K562 (cell line): ENCODE results near the gene PRKCE. TPM values are rescaled to one million over a fixed set of nuclear protein-coding genes. Genes with fewer than 3 reads are reported as not detected.

ENCODE experiments used
- ATAC-seq: fragments of 200-7000 bp; cut with Tn5 transposase; 3 replicates; pipeline ENCODE4 v1.9.1; 2020; ENCODE audit warnings: moderate library complexity
- BruUV-seq: library from RNA; stranded (reverse); fragments of 400-500 nt; replicated peaks from 2 replicates; lab custom pipeline; 2021; lab: Mats Ljungman, UMichigan
- CTCF ChIA-PET: fragments of 300-600 bp; formaldehyde crosslinking; extraction: SDS; loops from one replicate; lab custom pipeline; 2021; ENCODE audit warnings: low intra/inter-chr PET ratio; lab: Yijun Ruan, JAX
- POLR2A ChIA-PET: fragments of 300-600, 350-650 bp; sonication (Branson Sonifier 250); formaldehyde crosslinking; extraction: SDS; loops from one replicate; lab custom pipeline; 2021; ENCODE audit warnings: antibody characterized with exemption, inconsistent platforms; lab: Yijun Ruan, JAX
- DNase-seq, 4 experiments: peaks; one replicate each; pipeline versions ENCODE4 v3.0.0 to v3.0.0-alpha.2; 2011 to 2018; ENCODE audit warnings: low spot score in 3 of 4, mixed read lengths in 3 of 4; ENCODE audit errors: extremely low read depth in 1 of 4
- FAIRE-seq: peaks from 2 replicates; lab custom pipeline; 2011; peaks lifted over from hg19 to GRCh38; lab: Jason Lieb, UNC
- H2AFZ ChIP-seq: 2 replicates; pipeline ENCODE4 v1.6.0; 2011; ENCODE audit warnings: low read depth, low read length, control low read depth, inconsistent platforms
- H3K27ac ChIP-seq: fragments of 200-600 bp; 3 replicates; pipeline ENCODE4 v1.8.0; 2011; ENCODE audit warnings: low read depth, mild to moderate bottlenecking, control low read depth, inconsistent platforms, low read length, moderate library complexity, mixed read lengths; ENCODE audit errors: extremely low read depth
- H3K27me3 ChIP-seq, 2 experiments: fragments of 300-600 bp in 1 of 2; 2 replicates in 1 of 2; 3 replicates in 1 of 2; pipeline versions ENCODE4 v1.6.0 to v1.8.0; 2011; ENCODE audit warnings: inconsistent platforms in 2 of 2, low read length in 2 of 2, mild to moderate bottlenecking in 1 of 2, mixed read lengths in 1 of 2, moderate library complexity in 1 of 2; ENCODE audit not compliant: control insufficient read depth in 2 of 2, insufficient read depth in 2 of 2
- H3K36me3 ChIP-seq: fragments of 300-600 bp; 3 replicates; pipeline ENCODE4 v1.8.0; 2011; ENCODE audit warnings: mild to moderate bottlenecking, low read length, inconsistent platforms; ENCODE audit not compliant: control insufficient read depth, insufficient read depth
- H3K4me1 ChIP-seq, 2 experiments: fragments of 200-600 bp in 1 of 2; replicated peaks in 1 of 2; 2 replicates in 1 of 2; 3 replicates in 1 of 2; pipeline versions ENCODE4 v1.5.1 to v1.8.0; 2011; ENCODE audit warnings: inconsistent platforms in 2 of 2, low read length in 2 of 2, mild to moderate bottlenecking in 1 of 2, mixed read lengths in 1 of 2, moderate library complexity in 1 of 2; ENCODE audit not compliant: control insufficient read depth in 2 of 2, insufficient read depth in 2 of 2
- H3K4me2 ChIP-seq: 2 replicates; pipeline ENCODE4 v1.6.1; 2011; ENCODE audit warnings: low read length, control low read depth, inconsistent platforms, mixed read lengths; ENCODE audit not compliant: insufficient read depth
- H3K4me3 ChIP-seq: fragments of 200-600 bp; sonication (generic), shearing (Covaris generic); 2 replicates; pipeline ENCODE4 v1.5.1; 2016; ENCODE audit warnings: control low read depth, inconsistent platforms
- H3K79me2 ChIP-seq: fragments of 200-600 bp; 3 replicates; pipeline ENCODE4 v1.8.0; 2011; ENCODE audit warnings: low read length, inconsistent platforms; ENCODE audit not compliant: control insufficient read depth, insufficient read depth
- H3K9ac ChIP-seq, 2 experiments: 2 replicates each; pipeline versions ENCODE4 v1.6.0 to v1.6.1; 2011; ENCODE audit warnings: low read depth in 2 of 2, low read length in 2 of 2, control low read depth in 1 of 2, inconsistent platforms in 1 of 2, mild to moderate bottlenecking in 1 of 2, mixed read lengths in 1 of 2; ENCODE audit not compliant: insufficient read depth in 1 of 2
- H3K9me1 ChIP-seq: one replicate; pipeline ENCODE4 v1.6.0; 2011; ENCODE audit warnings: inconsistent platforms, mild to moderate bottlenecking, low read length, moderate library complexity; ENCODE audit not compliant: control insufficient read depth, insufficient read depth
- H3K9me3 ChIP-seq: replicated peaks from 2 replicates; pipeline ENCODE4 v1.5.1; 2011; ENCODE audit warnings: low read depth, low read length, inconsistent platforms; ENCODE audit not compliant: control insufficient read depth, insufficient read depth
- H4K20me1 ChIP-seq: replicated peaks from 2 replicates; pipeline ENCODE4 v1.6.1; 2011; ENCODE audit warnings: low read length, inconsistent platforms, mixed read lengths; ENCODE audit not compliant: control insufficient read depth, insufficient read depth
- CCNT2 ChIP-seq: IDR thresholded peaks from 2 replicates; pipeline ENCODE4 v1.6.1; 2011; ENCODE audit warnings: borderline replicate concordance, low read depth, mild to moderate bottlenecking, moderate library complexity, mixed read lengths, low read length; ENCODE audit not compliant: insufficient read length; ENCODE audit errors: extremely low read depth
- FIP1L1 ChIP-seq: fragments of 200-400 bp; formaldehyde crosslinking; IDR thresholded peaks from 2 replicates; pipeline ENCODE4 v1.6.1; 2018; ENCODE audit warnings: mild to moderate bottlenecking, low read depth, low read length; ENCODE audit not compliant: poor library complexity, severe bottlenecking
- KLF10 ChIP-seq: fragments of 250-450 bp; sonication (Bioruptor Pico); IDR thresholded peaks from 2 replicates; pipeline ENCODE4 v1.6.1; 2021; ENCODE audit warnings: matching md5 sums
- KLF13 ChIP-seq: fragments of 450-650 bp; IDR thresholded peaks from 2 replicates; pipeline ENCODE4 v1.6.1; 2016; ENCODE audit warnings: missing genetic modification characterization, low read depth, mild to moderate bottlenecking, missing compliant biosample characterization, moderate library complexity, borderline replicate concordance
- NFE2L1 ChIP-seq: fragments of 450-650 bp; IDR thresholded peaks from 2 replicates; pipeline ENCODE4 v1.6.1; 2016; ENCODE audit warnings: missing genetic modification characterization, low read depth, mild to moderate bottlenecking, missing compliant biosample characterization, moderate library complexity, borderline replicate concordance
- PRMT5 ChIP-seq: sonication (generic); formaldehyde crosslinking; IDR thresholded peaks from 2 replicates; pipeline ENCODE4 v1.5.0; 2020; ENCODE audit warnings: missing genetic modification reagents
- in situ Hi-C: fragments of 300-500 bp; cut with MboI; formaldehyde crosslinking; loops from 4 replicates; pipeline ENCODE4 v1.15.0; 2018; ENCODE audit warnings: inconsistent platforms, mixed read lengths
- intact Hi-C: fragments of 100-400 bp; cut with micrococcal nuclease; formaldehyde crosslinking; loops from 2 replicates; pipeline ENCODE4 v1.14.2; 2022
- polyA plus RNA-seq, 8 experiments: library from polyadenylated mRNA; depleted of rRNA in 4 of 8; stranded (reverse) in 5 of 8; unstranded in 3 of 8; fragments of >200 nt; fragmentation: Nextera tagmentation in 2 of 8; fragmentation: Illumina TruSeq in 1 of 8; extraction: Ambion mirVana in 2 of 8; extraction: Trizol in 1 of 8; gene quantifications; 2 replicates each; pipeline versions ENCODE4 v1.2.1 to v1.2.3, GENCODE V29; 2011 to 2014; ENCODE audit warnings: inconsistent platforms in 1 of 8, missing spikeins in 1 of 8
- total RNA-seq, 7 experiments: library from RNA; depleted of rRNA in 6 of 7; stranded (reverse); fragments of >200 nt in 6 of 7; fragmentation: Illumina TruSeq in 2 of 7; extraction: Trizol in 2 of 7; gene quantifications; 2 replicates each; pipeline versions ENCODE4 v1.2.1 to v1.2.3, GENCODE V29; 2011 to 2021; ENCODE audit warnings: low replicate concordance in 1 of 7
- TF ChIP-seq, protein P1 (sequence below): fragments of 450-650 bp; IDR thresholded peaks from 2 replicates; pipeline ENCODE4 v1.6.1; 2016; ENCODE audit warnings: low read depth
- TF ChIP-seq, protein P2 (sequence below), 2 experiments: fragments of 450-650 bp in 1 of 2; IDR thresholded peaks; 2 replicates each; pipeline ENCODE4 v1.6.1; 2011 to 2017; ENCODE audit warnings: low read depth in 2 of 2, antibody characterized with exemption in 1 of 2, borderline replicate concordance in 1 of 2, low read length in 1 of 2, mild to moderate bottlenecking in 1 of 2, mixed read lengths in 1 of 2; ENCODE audit not compliant: control insufficient read depth in 1 of 2
- TF ChIP-seq, protein P3 (sequence below): fragments of 450-650 bp; formaldehyde crosslinking; IDR thresholded peaks from 2 replicates; pipeline ENCODE4 v1.4.0; 2022; ENCODE audit warnings: missing genetic modification characterization

The PRKCE gene
- total and polyA plus RNA-seq, 9 of the 15 experiments (the other 6 are each of a cell fraction or from before 2014, with no cell fraction given), result 0.06 to 1.0 (median 0.22) TPM; not detected in 1

DNA sequence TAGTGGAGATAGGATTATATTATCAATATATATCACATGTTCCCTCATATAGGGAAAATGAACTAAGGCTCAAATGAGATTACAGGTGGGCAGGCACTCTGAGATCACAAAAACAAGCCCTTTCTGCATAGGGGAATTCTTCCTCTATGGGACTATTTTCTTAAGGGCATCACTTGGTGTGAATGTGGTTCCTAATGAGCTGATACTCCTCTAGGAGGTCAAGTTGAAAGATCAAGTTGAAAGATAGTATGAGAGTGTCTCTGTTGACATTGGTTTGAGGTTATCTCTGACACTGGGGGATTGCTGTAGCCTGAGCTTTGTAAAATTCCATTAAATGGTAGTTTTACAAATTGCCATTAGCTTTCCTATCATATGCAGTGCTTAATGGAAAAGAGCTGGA lies 270.4 kb downstream of the PRKCE start:
- no peak for ATAC-seq
- ChIA-PET POLR2A (no interaction called here), CTCF (no interaction called here)
- H3K27ac ChIP-seq, result no peak overlapping the region
- H2AFZ ChIP-seq, result no peak overlapping the region
- H3K4me3 ChIP-seq, result no peak overlapping the region
- H3K79me2 ChIP-seq, result no peaks in the 10 kb centered on the region
- H3K4me2 ChIP-seq, result no peak overlapping the region
- peaks cover 0 to 42% of the 10 kb centered on the region in 2 experiments; a peak in 4 of 5 replicates for H3K27me3 ChIP-seq
- H3K9me3 ChIP-seq, result no peaks in the 10 kb centered on the region
- no peaks in the 10 kb centered on the region for H3K36me3 ChIP-seq
- no peak overlapping the region for H3K9ac ChIP-seq
- no peak for DNase-seq
- H3K4me1 ChIP-seq, result no peaks in the 10 kb centered on the region
- intact Hi-C loops, result no loop called here
- no peak for FAIRE-seq
- in situ Hi-C loops, result no loop called here
- no peaks in the 10 kb centered on the region; the same call in 1 of the 2 replicates for H4K20me1 ChIP-seq
- BruUV-seq, result no TSS peak
- no peaks in the 10 kb centered on the region for H3K9me1 ChIP-seq
- TF ChIP-seq, protein P1, sequence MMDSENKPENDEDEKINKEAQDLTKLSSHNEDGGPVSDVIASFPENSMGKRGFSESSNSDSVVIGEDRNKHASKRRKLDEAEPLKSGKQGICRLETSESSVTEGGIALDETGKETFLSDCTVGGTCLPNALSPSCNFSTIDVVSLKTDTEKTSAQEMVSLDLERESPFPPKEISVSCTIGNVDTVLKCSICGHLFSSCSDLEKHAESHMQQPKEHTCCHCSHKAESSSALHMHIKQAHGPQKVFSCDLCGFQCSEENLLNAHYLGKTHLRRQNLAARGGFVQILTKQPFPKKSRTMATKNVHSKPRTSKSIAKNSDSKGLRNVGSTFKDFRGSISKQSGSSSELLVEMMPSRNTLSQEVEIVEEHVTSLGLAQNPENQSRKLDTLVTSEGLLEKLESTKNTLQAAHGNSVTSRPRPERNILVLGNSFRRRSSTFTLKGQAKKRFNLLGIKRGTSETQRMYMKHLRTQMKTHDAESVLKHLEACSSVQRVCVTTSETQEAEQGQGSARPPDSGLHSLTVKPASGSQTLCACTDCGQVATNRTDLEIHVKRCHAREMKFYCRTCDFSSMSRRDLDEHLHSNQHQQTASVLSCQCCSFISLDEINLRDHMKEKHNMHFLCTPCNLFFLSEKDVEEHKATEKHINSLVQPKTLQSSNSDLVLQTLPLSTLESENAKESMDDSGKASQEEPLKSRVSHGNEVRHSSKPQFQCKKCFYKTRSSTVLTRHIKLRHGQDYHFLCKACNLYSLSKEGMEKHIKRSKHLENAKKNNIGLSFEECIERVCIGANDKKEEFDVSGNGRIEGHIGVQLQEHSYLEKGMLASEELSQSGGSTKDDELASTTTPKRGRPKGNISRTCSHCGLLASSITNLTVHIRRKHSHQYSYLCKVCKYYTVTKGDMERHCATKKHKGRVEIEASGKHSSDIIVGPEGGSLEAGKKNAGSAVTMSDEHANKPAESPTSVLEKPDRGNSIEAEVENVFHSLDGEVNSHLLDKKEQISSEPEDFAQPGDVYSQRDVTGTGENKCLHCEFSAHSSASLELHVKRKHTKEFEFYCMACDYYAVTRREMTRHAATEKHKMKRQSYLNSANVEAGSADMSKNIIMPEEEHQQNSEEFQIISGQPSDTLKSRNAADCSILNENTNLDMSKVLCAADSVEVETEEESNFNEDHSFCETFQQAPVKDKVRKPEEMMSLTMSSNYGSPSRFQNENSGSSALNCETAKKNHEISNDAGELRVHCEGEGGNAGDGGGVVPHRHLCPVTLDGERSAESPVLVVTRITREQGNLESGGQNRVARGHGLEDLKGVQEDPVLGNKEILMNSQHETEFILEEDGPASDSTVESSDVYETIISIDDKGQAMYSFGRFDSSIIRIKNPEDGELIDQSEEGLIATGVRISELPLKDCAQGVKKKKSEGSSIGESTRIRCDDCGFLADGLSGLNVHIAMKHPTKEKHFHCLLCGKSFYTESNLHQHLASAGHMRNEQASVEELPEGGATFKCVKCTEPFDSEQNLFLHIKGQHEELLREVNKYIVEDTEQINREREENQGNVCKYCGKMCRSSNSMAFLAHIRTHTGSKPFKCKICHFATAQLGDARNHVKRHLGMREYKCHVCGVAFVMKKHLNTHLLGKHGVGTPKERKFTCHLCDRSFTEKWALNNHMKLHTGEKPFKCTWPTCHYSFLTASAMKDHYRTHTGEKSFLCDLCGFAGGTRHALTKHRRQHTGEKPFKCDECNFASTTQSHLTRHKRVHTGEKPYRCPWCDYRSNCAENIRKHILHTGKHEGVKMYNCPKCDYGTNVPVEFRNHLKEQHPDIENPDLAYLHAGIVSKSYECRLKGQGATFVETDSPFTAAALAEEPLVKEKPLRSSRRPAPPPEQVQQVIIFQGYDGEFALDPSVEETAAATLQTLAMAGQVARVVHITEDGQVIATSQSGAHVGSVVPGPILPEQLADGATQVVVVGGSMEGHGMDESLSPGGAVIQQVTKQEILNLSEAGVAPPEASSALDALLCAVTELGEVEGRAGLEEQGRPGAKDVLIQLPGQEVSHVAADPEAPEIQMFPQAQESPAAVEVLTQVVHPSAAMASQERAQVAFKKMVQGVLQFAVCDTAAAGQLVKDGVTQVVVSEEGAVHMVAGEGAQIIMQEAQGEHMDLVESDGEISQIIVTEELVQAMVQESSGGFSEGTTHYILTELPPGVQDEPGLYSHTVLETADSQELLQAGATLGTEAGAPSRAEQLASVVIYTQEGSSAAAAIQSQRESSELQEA, result no peak
- no peak for TF ChIP-seq PRMT5 (CRISPR knock-in tag)
- TF ChIP-seq, protein P2, sequence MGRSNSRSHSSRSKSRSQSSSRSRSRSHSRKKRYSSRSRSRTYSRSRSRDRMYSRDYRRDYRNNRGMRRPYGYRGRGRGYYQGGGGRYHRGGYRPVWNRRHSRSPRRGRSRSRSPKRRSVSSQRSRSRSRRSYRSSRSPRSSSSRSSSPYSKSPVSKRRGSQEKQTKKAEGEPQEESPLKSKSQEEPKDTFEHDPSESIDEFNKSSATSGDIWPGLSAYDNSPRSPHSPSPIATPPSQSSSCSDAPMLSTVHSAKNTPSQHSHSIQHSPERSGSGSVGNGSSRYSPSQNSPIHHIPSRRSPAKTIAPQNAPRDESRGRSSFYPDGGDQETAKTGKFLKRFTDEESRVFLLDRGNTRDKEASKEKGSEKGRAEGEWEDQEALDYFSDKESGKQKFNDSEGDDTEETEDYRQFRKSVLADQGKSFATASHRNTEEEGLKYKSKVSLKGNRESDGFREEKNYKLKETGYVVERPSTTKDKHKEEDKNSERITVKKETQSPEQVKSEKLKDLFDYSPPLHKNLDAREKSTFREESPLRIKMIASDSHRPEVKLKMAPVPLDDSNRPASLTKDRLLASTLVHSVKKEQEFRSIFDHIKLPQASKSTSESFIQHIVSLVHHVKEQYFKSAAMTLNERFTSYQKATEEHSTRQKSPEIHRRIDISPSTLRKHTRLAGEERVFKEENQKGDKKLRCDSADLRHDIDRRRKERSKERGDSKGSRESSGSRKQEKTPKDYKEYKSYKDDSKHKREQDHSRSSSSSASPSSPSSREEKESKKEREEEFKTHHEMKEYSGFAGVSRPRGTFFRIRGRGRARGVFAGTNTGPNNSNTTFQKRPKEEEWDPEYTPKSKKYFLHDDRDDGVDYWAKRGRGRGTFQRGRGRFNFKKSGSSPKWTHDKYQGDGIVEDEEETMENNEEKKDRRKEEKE (IDR thresholded peaks at IDR 0.05; ENCODE audit: borderline replicate concordance in 1 of 2, control insufficient read depth in 1 of 2, low read depth in 2 of 2, low read length in 1 of 2), result no peak
- TF ChIP-seq KLF13 (tag), result no peak
- no peak for TF ChIP-seq KLF10 (CRISPR knock-in tag)
- TF ChIP-seq, protein P3, sequence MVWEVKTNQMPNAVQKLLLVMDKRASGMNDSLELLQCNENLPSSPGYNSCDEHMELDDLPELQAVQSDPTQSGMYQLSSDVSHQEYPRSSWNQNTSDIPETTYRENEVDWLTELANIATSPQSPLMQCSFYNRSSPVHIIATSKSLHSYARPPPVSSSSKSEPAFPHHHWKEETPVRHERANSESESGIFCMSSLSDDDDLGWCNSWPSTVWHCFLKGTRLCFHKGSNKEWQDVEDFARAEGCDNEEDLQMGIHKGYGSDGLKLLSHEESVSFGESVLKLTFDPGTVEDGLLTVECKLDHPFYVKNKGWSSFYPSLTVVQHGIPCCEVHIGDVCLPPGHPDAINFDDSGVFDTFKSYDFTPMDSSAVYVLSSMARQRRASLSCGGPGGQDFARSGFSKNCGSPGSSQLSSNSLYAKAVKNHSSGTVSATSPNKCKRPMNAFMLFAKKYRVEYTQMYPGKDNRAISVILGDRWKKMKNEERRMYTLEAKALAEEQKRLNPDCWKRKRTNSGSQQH (CRISPR knock-in tag), result no peak
- no peak for TF ChIP-seq CCNT2
- no peak for TF ChIP-seq NFE2L1 (tag)
- TF ChIP-seq FIP1L1, result no peak
